Testis (tissue), 3 donors: ENCODE results near the gene PPP6C. TPM values are rescaled to one million over a fixed set of nuclear protein-coding genes. Genes with fewer than 3 reads are reported as not detected.
"Not testable (repeated sequence)": the region's sequence is repeated elsewhere in the genome, so short reads cannot be mapped to it uniquely, and the experiment has no call there.

ENCODE experiments used
- DNase-seq: peaks from one replicate; pipeline ENCODE4 v3.0.0-alpha.2; 2019
- H3K27ac ChIP-seq, 2 donors: fragments of 200-600 bp; sonication (generic); one replicate each; pipeline ENCODE4 v1.5.1; 2019
- H3K27me3 ChIP-seq: fragments of 200-600 bp; sonication (generic); one replicate; pipeline ENCODE4 v1.5.1; 2019
- H3K36me3 ChIP-seq: fragments of 200-600 bp; sonication (generic); one replicate; pipeline ENCODE4 v1.5.1; 2017; ENCODE audit warnings: low read depth; ENCODE audit errors: missing control alignments
- H3K4me1 ChIP-seq: fragments of 200-600 bp; sonication (generic); one replicate; pipeline ENCODE4 v1.5.1; 2019
- H3K4me3 ChIP-seq, 2 donors: fragments of 200-600 bp; sonication (generic); one replicate each; pipeline ENCODE4 v1.5.1; 2017 to 2019
- H3K9me3 ChIP-seq: fragments of 200-600 bp; sonication (generic); one replicate; pipeline ENCODE4 v1.5.1; 2017
- POLR2A ChIP-seq: fragments of 450-650 bp; IDR thresholded peaks from one replicate; pipeline ENCODE4 v1.6.1; 2017; ENCODE audit warnings: antibody characterized with exemption, mild to moderate bottlenecking, moderate library complexity
- WGBS, 2 donors: methylation state at CpG; one replicate each; pipeline ENCODE4 v1.1.5; 2018; 5-methylcytosine and 5-hydroxymethylcytosine counted together
- intact Hi-C: fragments of 100-400 bp; cut with DNase I; formaldehyde crosslinking; loops from one replicate; pipeline ENCODE4 v1.15.1; 2023; ENCODE audit warnings: low total_unique reads
- polyA plus RNA-seq: library from polyadenylated mRNA; stranded (reverse); fragments of 350-450 nt; fragmentation: Illumina TruSeq; extraction: RNeasy Lipid Tissue Mini Kit (QIAGEN cat#74804); gene quantifications from one replicate; pipeline ENCODE4 v1.2.3, GENCODE V29; 2014; ENCODE audit warnings: low read depth, low replicate concordance; ENCODE audit not compliant: insufficient read depth
- total RNA-seq, 2 donors: library from RNA; depleted of rRNA; stranded (reverse); fragments of >200 nt; gene quantifications; one replicate each; pipeline ENCODE4 v1.2.3, GENCODE V29; 2016
- TF ChIP-seq, protein P1 (sequence below), 3 experiments: fragments of 450-650 bp in 2 of 3; fragments of 200-600 bp in 1 of 3; sonication (generic) in 1 of 3; IDR thresholded peaks; one replicate each; pipeline ENCODE4 v1.5.1; 2016 to 2019; ENCODE audit warnings: antibody characterized with exemption in 3 of 3, mild to moderate bottlenecking in 2 of 3, moderate library complexity in 1 of 3

The PPP6C gene
- total and polyA plus RNA-seq, 3 donors from 2014 or later = 38.9 to 57.5 (median 40.5) TPM

DNA sequence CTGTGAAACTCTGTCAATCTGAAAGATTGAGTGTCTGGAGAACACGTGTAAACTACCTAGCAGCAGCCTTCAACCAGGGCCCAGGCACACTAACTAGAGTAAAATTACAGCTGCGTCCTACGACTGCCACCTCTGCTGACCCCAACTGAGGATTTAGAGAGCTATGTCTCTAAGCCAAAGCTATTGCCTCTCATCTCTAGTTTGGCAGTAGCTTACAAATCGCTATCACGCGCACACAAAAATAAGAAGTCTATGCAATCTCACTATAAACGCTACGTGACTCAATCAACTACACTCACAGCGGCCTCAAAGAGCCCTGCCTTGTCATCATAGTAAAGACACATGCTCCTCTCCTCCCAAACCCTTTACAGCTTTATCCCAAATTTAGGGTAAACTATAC is 8.7 kb downstream of the PPP6C start:
- no peak for DNase-seq

DNA sequence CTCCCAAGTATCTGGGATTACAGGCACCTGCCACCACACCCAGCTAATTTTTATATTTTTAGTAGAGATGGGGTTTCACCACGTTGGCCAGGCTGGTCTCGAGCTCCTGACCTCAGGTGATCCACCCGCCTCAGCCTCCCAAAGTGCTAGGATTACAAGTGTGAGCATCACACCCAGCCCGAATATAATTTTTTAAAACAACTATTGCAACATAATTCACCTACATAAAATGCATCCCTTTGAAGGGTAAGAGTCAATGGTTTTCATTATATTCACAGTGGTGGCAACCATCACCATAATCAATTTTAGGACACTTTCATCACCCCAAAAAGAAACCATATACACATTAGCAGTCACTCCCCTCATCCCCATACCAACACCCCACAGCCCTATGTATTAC is 9.8 kb downstream of the PPP6C start:
- H3K4me1 ChIP-seq, DNase-seq, H3K27ac ChIP-seq, H3K4me3 ChIP-seq, H3K27me3 ChIP-seq, H3K36me3 ChIP-seq, H3K9me3 ChIP-seq, intact Hi-C loops: not testable (repeated sequence)
- WGBS, 2 donors = 93 to 100% methylated on average over 4 of the region's 4 CpGs

More for the DNA sequence above, 8.7 kb downstream of the PPP6C start:
- peaks cover 3% of the 10 kb centered on the region for H3K4me1 ChIP-seq
- no peaks in the 10 kb centered on the region for H3K9me3 ChIP-seq
- no peak for TF ChIP-seq POLR2A
- TF ChIP-seq, protein P1, sequence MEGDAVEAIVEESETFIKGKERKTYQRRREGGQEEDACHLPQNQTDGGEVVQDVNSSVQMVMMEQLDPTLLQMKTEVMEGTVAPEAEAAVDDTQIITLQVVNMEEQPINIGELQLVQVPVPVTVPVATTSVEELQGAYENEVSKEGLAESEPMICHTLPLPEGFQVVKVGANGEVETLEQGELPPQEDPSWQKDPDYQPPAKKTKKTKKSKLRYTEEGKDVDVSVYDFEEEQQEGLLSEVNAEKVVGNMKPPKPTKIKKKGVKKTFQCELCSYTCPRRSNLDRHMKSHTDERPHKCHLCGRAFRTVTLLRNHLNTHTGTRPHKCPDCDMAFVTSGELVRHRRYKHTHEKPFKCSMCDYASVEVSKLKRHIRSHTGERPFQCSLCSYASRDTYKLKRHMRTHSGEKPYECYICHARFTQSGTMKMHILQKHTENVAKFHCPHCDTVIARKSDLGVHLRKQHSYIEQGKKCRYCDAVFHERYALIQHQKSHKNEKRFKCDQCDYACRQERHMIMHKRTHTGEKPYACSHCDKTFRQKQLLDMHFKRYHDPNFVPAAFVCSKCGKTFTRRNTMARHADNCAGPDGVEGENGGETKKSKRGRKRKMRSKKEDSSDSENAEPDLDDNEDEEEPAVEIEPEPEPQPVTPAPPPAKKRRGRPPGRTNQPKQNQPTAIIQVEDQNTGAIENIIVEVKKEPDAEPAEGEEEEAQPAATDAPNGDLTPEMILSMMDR (IDR thresholded peaks at IDR 0.05) = no peak
- H3K27me3 ChIP-seq = no peaks in the 10 kb centered on the region
- H3K27ac ChIP-seq = no peak overlapping the region
- intact Hi-C loops = no loop called here
- no peaks in the 10 kb centered on the region for H3K36me3 ChIP-seq
- 91 to 94% methylated on average over 9 of the region's 9 CpGs for WGBS, 2 donors
- H3K4me3 ChIP-seq = no peak overlapping the region

DNA sequence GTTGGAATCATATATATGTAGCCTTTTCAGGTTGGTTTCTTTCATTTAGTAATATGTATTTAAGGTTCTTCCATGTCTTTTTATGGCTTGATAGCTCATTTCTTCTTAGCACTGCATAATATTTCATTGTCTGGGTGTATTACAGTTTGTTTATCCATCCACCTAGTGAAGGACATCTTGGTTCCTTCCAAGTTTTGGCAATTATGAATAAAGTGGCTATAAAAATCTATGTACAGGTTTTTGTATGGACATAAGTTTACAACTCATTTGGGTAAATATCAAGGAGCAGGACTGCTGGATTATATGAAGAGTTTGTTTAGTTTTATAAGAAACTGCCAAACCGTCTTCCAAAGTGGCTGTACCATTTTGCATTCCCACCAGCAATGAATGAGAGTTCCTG is 11.7 kb downstream of the PPP6C start:
- TF ChIP-seq POLR2A = no peak
- TF ChIP-seq, protein P1 (IDR thresholded peaks at IDR 0.05) = no peak
- H3K9me3 ChIP-seq = no peaks in the 10 kb centered on the region
- H3K27me3 ChIP-seq = no peaks in the 10 kb centered on the region
- H3K4me3 ChIP-seq = no peak overlapping the region
- H3K36me3 ChIP-seq = no peaks in the 10 kb centered on the region
- DNase-seq = no peak
- intact Hi-C loops = no loop called here
- H3K27ac ChIP-seq = no peak overlapping the region
- peaks cover 8% of the 10 kb centered on the region for H3K4me1 ChIP-seq
- WGBS, 2 donors = 96 to 97% methylated on average over 1 of the region's 1 CpG

DNA sequence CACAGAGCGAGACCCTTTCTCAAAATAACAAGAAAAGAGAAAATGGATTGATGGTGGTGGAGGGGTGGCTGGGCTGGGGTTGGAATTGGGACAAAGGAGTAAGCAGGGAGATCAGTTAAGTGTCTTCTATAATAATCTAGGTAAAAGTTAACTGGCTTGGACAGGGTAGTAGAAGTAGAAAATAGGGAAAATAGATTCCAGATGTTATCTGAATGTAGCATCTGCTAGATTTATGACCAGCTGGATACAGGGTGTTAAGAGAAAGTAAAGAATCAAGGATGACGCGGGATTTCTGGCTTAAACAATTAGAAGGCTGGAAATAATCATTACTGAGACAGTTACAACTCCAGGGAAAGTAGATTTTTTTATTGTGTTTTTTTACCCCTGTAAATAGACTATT is 13.0 kb downstream of the PPP6C start:
- no peak overlapping the region for H3K27ac ChIP-seq
- H3K4me1 ChIP-seq = peaks cover 8% of the 10 kb centered on the region
- no peak for DNase-seq
- H3K36me3 ChIP-seq = no peaks in the 10 kb centered on the region
- intact Hi-C loops = no loop called here
- no peaks in the 10 kb centered on the region for H3K27me3 ChIP-seq
- WGBS, 2 donors = 85 to 91% methylated on average over 3 of the region's 3 CpGs
- H3K9me3 ChIP-seq = no peaks in the 10 kb centered on the region
- TF ChIP-seq, protein P1 (IDR thresholded peaks at IDR 0.05) = no peak
- TF ChIP-seq POLR2A = no peak
- no peak overlapping the region for H3K4me3 ChIP-seq

DNA sequence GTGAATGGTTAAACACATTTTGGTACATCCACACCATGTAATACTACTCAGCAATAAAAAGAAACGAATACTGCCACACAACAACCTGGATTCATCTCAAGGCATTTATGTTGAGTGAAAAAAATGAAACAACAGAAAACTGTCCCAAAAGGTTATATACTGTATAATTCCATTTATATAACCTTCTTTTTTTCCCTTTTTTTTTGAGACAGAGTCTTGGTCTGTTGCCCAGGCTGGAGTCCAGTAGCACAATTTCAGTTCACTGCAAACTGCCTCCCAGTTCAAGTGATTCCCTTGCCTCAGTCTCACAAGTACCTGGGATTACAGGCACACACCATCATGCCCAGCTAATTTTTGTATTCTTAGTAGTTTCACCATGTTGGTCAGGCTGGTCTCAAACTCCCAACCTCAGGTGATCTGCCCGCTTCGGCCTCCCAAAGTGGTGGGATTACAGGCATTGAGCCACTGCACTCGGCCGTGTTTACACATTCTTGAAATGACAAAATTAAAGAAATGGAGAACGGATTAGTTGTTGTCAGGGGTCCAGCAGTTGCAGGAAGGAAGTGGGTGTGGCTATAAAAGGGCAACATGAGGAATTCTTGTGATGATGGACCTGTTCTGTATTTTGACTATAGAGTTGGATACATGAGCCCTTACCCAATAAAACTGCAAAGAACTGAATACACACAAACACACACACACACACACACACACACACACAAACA is 17.4 kb downstream of the PPP6C start:
- TF ChIP-seq, protein P1 (IDR thresholded peaks at IDR 0.05) = no peak
- TF ChIP-seq POLR2A = no peak
- WGBS, 2 donors = 66 to 72% methylated on average over 6 of the region's 6 CpGs
- H3K27me3 ChIP-seq = no peaks in the 10 kb centered on the region
- no peaks in the 10 kb centered on the region for H3K36me3 ChIP-seq
- H3K27ac ChIP-seq = no peak overlapping the region
- H3K9me3 ChIP-seq = no peaks in the 10 kb centered on the region
- peaks cover 8% of the 10 kb centered on the region for H3K4me1 ChIP-seq
- H3K4me3 ChIP-seq = no peak overlapping the region
- DNase-seq = no peak
- intact Hi-C loops = no loop called here
